Chondrocyte (in vitro differentiated cells): ENCODE results near the gene BTBD6. TPM values are rescaled to one million over a fixed set of nuclear protein-coding genes. Genes with fewer than 3 reads are reported as not detected.

Experiments used
- DNase-seq: peaks from one replicate; pipeline ENCODE4 v3.0.0; 2021; ENCODE audit warnings: mixed read lengths, low spot score
- H3K27ac Mint-ChIP-seq: one replicate; pipeline ENCODE4 v1.8.0; 2021; ENCODE audit warnings: mild to moderate bottlenecking, moderate library complexity, mixed read lengths; ENCODE audit not compliant: unreplicated experiment
- H3K27me3 Mint-ChIP-seq: 2 replicates; pipeline ENCODE4 v1.8.0; 2021; ENCODE audit warnings: low read depth, mixed read lengths
- H3K36me3 Mint-ChIP-seq: 2 replicates; pipeline ENCODE4 v1.8.0; 2021; ENCODE audit warnings: low read depth, mixed read lengths
- H3K4me1 Mint-ChIP-seq: 2 replicates; pipeline ENCODE4 v1.8.0; 2021; ENCODE audit warnings: low read depth, mild to moderate bottlenecking, mixed read lengths
- H3K4me3 Mint-ChIP-seq: one replicate; pipeline ENCODE4 v1.8.0; 2021; ENCODE audit warnings: mild to moderate bottlenecking, moderate library complexity, mixed read lengths; ENCODE audit not compliant: unreplicated experiment
- H3K9me3 Mint-ChIP-seq: 2 replicates; pipeline ENCODE4 v1.8.0; 2021; ENCODE audit warnings: low read depth, mixed read lengths
- total RNA-seq: library from RNA; stranded (reverse); gene quantifications from 3 replicates; pipeline ENCODE4 v1.2.1, GENCODE V29; 2021
- TF ChIP-seq, protein P1 (sequence below): fragments of 200-600 bp; sonication (generic); IDR thresholded peaks from 2 replicates; pipeline ENCODE4 v1.5.0; 2021; ENCODE audit warnings: antibody characterized with exemption, mild to moderate bottlenecking, moderate library complexity

Gene BTBD6
- total RNA-seq, 1 donor from 2014 or later: 54.3 TPM

DNA sequence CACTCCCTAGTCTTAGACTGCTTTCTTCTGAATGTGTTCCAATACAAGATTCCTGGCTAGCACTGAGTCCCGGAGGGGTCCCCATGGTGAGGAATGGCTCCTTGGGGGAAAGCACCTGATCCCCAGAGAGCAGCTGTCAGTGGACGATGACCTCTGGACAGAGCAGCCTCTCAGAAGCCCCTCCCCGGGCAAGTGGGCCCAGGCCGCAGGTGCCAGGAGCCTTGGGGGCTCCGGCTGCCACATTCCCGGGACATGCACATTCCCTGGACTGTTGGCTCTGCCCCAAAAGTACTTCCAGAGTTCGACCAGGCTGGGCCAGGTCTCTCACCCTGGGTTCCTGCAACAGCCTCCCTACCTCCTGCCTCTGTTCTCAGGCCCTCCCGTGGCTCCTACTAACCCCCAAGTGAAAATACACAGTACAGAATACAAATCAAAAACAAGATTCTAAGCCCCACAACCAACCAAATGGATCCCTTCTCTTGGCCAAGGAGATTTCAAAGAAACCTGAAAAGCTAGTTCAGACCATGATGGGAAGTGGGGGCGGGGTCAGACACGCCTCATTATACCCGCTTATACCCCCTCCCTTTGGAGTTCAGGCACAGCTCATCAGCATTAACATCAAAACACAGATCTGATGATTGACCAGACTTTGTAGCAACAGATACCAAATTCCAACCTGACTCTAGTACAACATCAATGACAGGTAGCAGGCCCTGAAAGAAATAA, 23.3 kb upstream of the BTBD6 start:
- Mint-ChIP-seq H3K36me3 (peaks cover 11% of the 10 kb centered on the region), H3K9me3 (no peaks in the 10 kb centered on the region), H3K27ac (no peak overlapping the region), H3K4me3 (no peak overlapping the region), H3K4me1 (no peaks in the 10 kb centered on the region), H3K27me3 (no peaks in the 10 kb centered on the region)
- DNase-seq: no peak
- TF ChIP-seq, protein P1, sequence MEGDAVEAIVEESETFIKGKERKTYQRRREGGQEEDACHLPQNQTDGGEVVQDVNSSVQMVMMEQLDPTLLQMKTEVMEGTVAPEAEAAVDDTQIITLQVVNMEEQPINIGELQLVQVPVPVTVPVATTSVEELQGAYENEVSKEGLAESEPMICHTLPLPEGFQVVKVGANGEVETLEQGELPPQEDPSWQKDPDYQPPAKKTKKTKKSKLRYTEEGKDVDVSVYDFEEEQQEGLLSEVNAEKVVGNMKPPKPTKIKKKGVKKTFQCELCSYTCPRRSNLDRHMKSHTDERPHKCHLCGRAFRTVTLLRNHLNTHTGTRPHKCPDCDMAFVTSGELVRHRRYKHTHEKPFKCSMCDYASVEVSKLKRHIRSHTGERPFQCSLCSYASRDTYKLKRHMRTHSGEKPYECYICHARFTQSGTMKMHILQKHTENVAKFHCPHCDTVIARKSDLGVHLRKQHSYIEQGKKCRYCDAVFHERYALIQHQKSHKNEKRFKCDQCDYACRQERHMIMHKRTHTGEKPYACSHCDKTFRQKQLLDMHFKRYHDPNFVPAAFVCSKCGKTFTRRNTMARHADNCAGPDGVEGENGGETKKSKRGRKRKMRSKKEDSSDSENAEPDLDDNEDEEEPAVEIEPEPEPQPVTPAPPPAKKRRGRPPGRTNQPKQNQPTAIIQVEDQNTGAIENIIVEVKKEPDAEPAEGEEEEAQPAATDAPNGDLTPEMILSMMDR: no peak

DNA sequence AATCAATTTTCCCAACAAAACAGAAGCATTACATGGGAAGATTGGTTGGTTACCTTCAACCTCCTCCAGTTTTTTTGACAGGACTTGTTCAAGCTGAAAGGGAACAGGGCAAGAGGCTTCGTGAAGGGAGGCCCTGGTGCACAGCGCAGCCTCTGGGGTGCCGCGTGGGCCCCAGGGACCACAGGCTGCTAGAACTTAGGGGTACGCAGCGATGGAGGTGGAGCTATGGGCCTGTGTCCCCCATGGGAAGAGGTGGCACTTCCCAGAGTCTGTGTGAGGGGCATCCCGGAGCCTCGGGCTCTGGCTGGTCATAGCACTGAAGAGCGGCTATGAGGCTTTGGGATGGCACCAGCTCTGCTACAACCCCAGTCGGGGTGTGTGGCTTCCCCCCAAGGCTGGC, 22.1 kb upstream of the BTBD6 start:
- Mint-ChIP-seq H3K36me3 (peaks cover 10% of the 10 kb centered on the region), H3K4me1 (no peaks in the 10 kb centered on the region), H3K27ac (no peak overlapping the region), H3K4me3 (no peak overlapping the region), H3K9me3 (no peaks in the 10 kb centered on the region), H3K27me3 (no peaks in the 10 kb centered on the region)
- no peak for DNase-seq
- TF ChIP-seq, protein P1: no peak

DNA sequence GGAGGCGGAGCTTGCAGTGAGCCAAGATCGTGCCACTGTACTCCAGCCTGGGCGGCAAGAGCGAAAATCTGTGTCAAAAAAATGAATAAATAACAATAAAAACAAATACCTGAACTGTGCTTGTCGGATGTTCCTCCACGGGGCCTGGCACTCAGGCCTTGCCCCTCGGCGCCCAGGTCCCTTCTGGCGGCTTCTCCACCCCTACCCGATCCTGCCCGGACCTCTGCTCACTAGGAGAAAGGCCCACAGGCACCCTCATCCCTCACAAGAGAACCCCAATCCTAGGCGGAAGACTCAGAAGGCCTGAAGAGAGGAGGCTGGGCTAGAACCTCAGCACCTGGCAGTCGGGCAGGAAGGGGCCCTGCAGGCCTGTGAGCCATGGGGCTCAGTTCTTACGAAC, 21.0 kb upstream of the BTBD6 start:
- Mint-ChIP-seq H3K27me3 (no peaks in the 10 kb centered on the region), H3K4me3 (no peak overlapping the region), H3K36me3 (peaks cover 10% of the 10 kb centered on the region), H3K4me1 (no peaks in the 10 kb centered on the region), H3K9me3 (no peaks in the 10 kb centered on the region), H3K27ac (no peak overlapping the region)
- TF ChIP-seq, protein P1: no peak
- DNase-seq: no peak

DNA sequence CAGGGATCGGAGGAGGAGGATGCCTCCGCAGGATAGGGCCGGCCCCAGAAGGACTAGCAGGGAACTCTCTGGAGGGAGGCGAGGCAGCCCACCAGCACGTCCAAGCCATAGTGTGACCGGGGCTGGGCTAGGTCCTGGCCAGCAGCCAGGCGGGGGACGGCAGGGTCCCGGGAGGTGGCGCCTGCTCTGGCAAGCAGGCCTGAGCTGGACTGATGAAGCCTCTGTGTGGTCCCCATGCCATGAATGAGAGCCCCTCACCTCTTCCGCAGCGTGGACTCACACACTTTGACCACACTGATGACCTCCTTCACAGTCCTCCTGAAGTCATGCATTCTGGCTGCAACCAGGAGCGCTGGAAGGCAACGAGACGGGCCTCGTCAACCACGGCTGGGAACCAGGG, 19.8 kb upstream of the BTBD6 start:
- no peak overlapping the region for H3K27ac Mint-ChIP-seq
- no peaks in the 10 kb centered on the region for H3K9me3 Mint-ChIP-seq
- H3K4me3 Mint-ChIP-seq: no peak overlapping the region
- no peak for DNase-seq
- TF ChIP-seq, protein P1: no peak
- H3K36me3 Mint-ChIP-seq: peaks cover 10% of the 10 kb centered on the region
- no peaks in the 10 kb centered on the region for H3K27me3 Mint-ChIP-seq
- H3K4me1 Mint-ChIP-seq: no peaks in the 10 kb centered on the region

DNA sequence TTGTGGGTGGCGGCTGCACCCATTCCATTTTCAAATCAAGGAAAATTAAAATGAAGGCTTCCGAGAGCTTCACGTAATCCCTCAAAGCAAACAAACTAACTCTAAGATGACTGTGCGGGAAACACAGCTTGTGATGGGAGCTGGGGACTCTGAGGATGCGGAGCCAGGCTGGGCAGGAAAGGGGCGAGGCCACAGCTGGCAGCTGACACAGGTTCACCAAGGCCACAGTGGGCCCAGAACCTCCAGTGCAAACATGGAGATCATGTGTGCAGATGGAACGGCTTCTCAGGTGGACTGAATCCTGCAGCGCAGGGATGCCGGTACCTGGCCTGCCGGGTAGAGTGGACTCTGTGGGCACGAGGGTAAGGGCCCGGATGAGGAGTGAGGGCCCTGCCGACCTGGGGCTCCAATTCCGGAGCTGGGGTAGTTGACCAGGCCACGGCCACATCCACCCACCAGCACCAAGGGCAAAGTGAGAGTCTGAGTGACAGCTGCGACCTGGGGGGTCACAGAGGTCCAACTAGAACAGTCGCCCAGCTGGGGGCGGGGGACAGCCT, 19.2 kb upstream of the BTBD6 start:
- Mint-ChIP-seq H3K9me3 (no peaks in the 10 kb centered on the region), H3K27me3 (no peaks in the 10 kb centered on the region), H3K4me1 (no peaks in the 10 kb centered on the region), H3K36me3 (peaks cover 10% of the 10 kb centered on the region), H3K27ac (no peak overlapping the region), H3K4me3 (no peak overlapping the region)
- TF ChIP-seq, protein P1: no peak
- DNase-seq: no peak
